OCI-LY7 (cell line): ENCODE results near the gene PLCG1. TPM values are rescaled to one million over a fixed set of nuclear protein-coding genes. Genes with fewer than 3 reads are reported as not detected.
"Not testable (repeated sequence)": the region's sequence is repeated elsewhere in the genome, so short reads cannot be mapped to it uniquely, and the experiment has no call there.

Experiments used
- BruUV-seq: library from RNA; stranded (reverse); fragments of 400-500 nt; replicated peaks from 2 replicates; lab custom pipeline; 2021; lab: Mats Ljungman, UMichigan
- CTCF ChIA-PET: fragments of 300-600 bp; sonication (Branson Sonifier 250); formaldehyde crosslinking; loops from one replicate; lab custom pipeline; 2022; ENCODE audit warnings: antibody characterized with exemption; ENCODE audit not compliant: unreplicated experiment; lab: Charles Lee
- POLR2A ChIA-PET: fragments of 300-600 bp; sonication (Branson Sonifier 250); formaldehyde crosslinking; loops from one replicate; lab custom pipeline; 2022; ENCODE audit warnings: antibody characterized with exemption; lab: Charles Lee
- DNase-seq: peaks from one replicate; pipeline ENCODE4 v3.0.0-alpha.2; 2015; ENCODE audit warnings: low spot score
- H2AFZ ChIP-seq: fragments of 200-600 bp; sonication (generic), shearing (Covaris generic); 2 replicates; pipeline ENCODE4 v1.6.1; 2014; ENCODE audit warnings: mild to moderate bottlenecking, antibody characterized with exemption, low read length, moderate library complexity
- H3K27ac ChIP-seq: fragments of 200-600 bp; sonication (generic); 2 replicates; pipeline ENCODE4 v1.5.1; 2014; ENCODE audit warnings: mixed run types, low read depth, mild to moderate bottlenecking, moderate library complexity, low read length, inconsistent platforms; ENCODE audit not compliant: poor library complexity, severe bottlenecking
- H3K36me3 ChIP-seq: fragments of 200-600 bp; sonication (generic); 2 replicates; pipeline ENCODE4 v1.6.1; 2014; ENCODE audit warnings: mild to moderate bottlenecking, antibody characterized with exemption, low read length, moderate library complexity, mixed read lengths; ENCODE audit not compliant: insufficient read depth
- H3K4me1 ChIP-seq: fragments of 200-600 bp; sonication (generic); 2 replicates; pipeline ENCODE4 v1.5.1; 2014; ENCODE audit warnings: mild to moderate bottlenecking, low read length; ENCODE audit not compliant: insufficient read depth, poor library complexity, severe bottlenecking
- H3K4me2 ChIP-seq: fragments of 200-600 bp; sonication (generic); 2 replicates; pipeline ENCODE4 v1.6.1; 2014; ENCODE audit warnings: mild to moderate bottlenecking, low read length
- H3K4me3 ChIP-seq: fragments of 200-600 bp; sonication (generic); 2 replicates; pipeline ENCODE4 v1.5.1; 2014; ENCODE audit warnings: mild to moderate bottlenecking, low read depth, low read length; ENCODE audit not compliant: poor library complexity, severe bottlenecking
- H3K79me2 ChIP-seq: fragments of 200-600 bp; sonication (generic); 2 replicates; pipeline ENCODE4 v1.6.1; 2016; ENCODE audit warnings: low read depth, mild to moderate bottlenecking, low read length, moderate library complexity, mixed read lengths; ENCODE audit not compliant: insufficient read depth
- H3K9me2 ChIP-seq: fragments of 200-600 bp; sonication (generic); 2 replicates; pipeline ENCODE4 v1.6.1; 2016; ENCODE audit warnings: mild to moderate bottlenecking, low read length, mixed read lengths; ENCODE audit not compliant: insufficient read depth
- H3K9me3 ChIP-seq: fragments of 200-600 bp; sonication (generic); 2 replicates; pipeline ENCODE4 v1.6.1; 2014; ENCODE audit warnings: mild to moderate bottlenecking, mixed run types, low read length, mixed read lengths
- H4K20me1 ChIP-seq: fragments of 200-600 bp; sonication (generic); 2 replicates; pipeline ENCODE4 v1.6.1; 2014; ENCODE audit warnings: mild to moderate bottlenecking, antibody characterized with exemption, low read length, moderate library complexity, mixed read lengths; ENCODE audit not compliant: insufficient read depth
- EZH2phosphoT487 ChIP-seq: fragments of 200-600 bp; sonication (generic); IDR thresholded peaks from 2 replicates; pipeline ENCODE4 v1.6.1; 2018; ENCODE audit warnings: low read depth, borderline replicate concordance, mild to moderate bottlenecking, mixed run types, antibody characterized with exemption, low read length, moderate library complexity, mixed read lengths
- intact Hi-C: fragments of 100-400 bp; cut with micrococcal nuclease; formaldehyde crosslinking; loops from one replicate; pipeline ENCODE4 v1.10.0; 2022; ENCODE audit not compliant: unreplicated experiment
- total RNA-seq, 2 experiments: library from RNA; depleted of rRNA in 1 of 2; stranded (reverse); fragments of >200 nt in 1 of 2; shearing (Covaris generic) in 1 of 2; gene quantifications; 2 replicates each; pipeline ENCODE4 v1.2.3, GENCODE V29; 2014 to 2022
- TF ChIP-seq, protein P1 (sequence below): fragments of 200-600 bp; sonication (generic); conservative IDR thresholded peaks from 2 replicates; pipeline ENCODE4 v1.5.1; 2014; ENCODE audit warnings: mild to moderate bottlenecking, antibody characterized with exemption, low read length, moderate library complexity, mixed read lengths

The PLCG1 gene
- total RNA-seq, 2 experiments from 2014 or later = 103 to 121 TPM

DNA sequence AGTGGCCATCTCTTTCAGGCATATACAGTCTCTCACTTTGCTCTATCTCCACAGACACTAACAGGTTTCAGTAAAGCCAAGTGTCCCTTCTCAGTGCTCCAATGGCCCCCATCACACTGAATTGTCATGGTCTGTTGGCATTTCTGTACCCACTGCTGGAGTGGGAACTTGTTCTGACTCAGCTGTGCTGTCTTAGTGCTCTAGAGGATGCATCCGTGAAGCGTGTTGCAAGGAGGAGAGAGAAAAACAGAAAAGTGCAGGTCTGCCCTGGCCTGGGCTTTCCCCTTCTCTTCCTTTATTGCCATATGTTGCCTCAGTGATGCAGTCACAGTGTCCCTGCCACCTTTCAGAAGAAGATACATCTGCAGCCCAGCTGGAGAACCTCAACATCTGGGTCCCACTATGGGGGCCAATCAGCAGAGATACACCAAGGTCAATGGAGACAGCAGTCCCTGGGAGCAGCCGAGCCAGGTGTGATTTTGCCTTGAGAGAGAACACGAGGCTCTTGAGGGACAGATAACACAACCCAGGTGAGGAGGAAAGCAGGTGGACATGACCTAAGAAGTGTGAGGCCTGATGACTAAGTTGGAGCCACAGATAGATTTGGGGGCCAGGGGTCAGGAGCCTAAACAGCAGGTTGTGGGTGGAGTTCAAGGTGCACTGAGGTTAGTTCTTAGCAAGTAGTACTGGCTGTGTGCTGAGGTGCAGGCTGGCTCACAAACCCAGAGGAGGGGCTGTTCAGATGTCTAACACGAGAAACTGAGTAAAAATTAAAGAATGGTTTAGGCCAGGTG lies 5.6 kb upstream of the PLCG1 start:
- Histone ChIP-seq H3K4me2 (no peak overlapping the region), H3K79me2 (no peaks in the 10 kb centered on the region), H2AFZ (no peak overlapping the region), H3K4me1 (peaks cover 20% of the 10 kb centered on the region), H3K27ac (no peak overlapping the region), H3K36me3 (peaks cover 20% of the 10 kb centered on the region), H4K20me1 (no peaks in the 10 kb centered on the region), H3K9me3 (no peaks in the 10 kb centered on the region), H3K9me2 (no peaks in the 10 kb centered on the region), H3K4me3 (no peak overlapping the region)
- DNase-seq = no peak
- intact Hi-C loops = no loop called here
- no TSS peak for BruUV-seq
- TF ChIP-seq, protein P1, sequence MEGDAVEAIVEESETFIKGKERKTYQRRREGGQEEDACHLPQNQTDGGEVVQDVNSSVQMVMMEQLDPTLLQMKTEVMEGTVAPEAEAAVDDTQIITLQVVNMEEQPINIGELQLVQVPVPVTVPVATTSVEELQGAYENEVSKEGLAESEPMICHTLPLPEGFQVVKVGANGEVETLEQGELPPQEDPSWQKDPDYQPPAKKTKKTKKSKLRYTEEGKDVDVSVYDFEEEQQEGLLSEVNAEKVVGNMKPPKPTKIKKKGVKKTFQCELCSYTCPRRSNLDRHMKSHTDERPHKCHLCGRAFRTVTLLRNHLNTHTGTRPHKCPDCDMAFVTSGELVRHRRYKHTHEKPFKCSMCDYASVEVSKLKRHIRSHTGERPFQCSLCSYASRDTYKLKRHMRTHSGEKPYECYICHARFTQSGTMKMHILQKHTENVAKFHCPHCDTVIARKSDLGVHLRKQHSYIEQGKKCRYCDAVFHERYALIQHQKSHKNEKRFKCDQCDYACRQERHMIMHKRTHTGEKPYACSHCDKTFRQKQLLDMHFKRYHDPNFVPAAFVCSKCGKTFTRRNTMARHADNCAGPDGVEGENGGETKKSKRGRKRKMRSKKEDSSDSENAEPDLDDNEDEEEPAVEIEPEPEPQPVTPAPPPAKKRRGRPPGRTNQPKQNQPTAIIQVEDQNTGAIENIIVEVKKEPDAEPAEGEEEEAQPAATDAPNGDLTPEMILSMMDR = no peak
- no peak for TF ChIP-seq EZH2phosphoT487
- ChIA-PET CTCF (no interaction called here), POLR2A (interaction anchor here (0.7 kb wide), 1 partner anchor 27 kb away, joined by 6 read pairs; no protein-coding TSS in a partner anchor)

GRCh38 chr20:41132388-41132775 lies 5.0 kb upstream of the PLCG1 start:
- DNase-seq, H3K79me2 ChIP-seq, H3K9me2 ChIP-seq, H3K4me2 ChIP-seq, BruUV-seq, H2AFZ ChIP-seq, H3K9me3 ChIP-seq, CTCF ChIA-PET, H3K27ac ChIP-seq, H3K4me3 ChIP-seq, H4K20me1 ChIP-seq, intact Hi-C loops: not testable (repeated sequence)
- H3K36me3 ChIP-seq = peaks cover 14% of the 10 kb centered on the region
- POLR2A ChIA-PET = interaction anchor here (0.6 to 0.9 kb wide), 3 partner anchors 11 to 244 kb away, joined by 3 to 6 read pairs (median 4); no protein-coding TSS in a partner anchor
- H3K4me1 ChIP-seq = peaks cover 20% of the 10 kb centered on the region

GRCh38 chr20:41133709-41134361 lies 3.5 kb upstream of the PLCG1 start:
- no peaks in the 10 kb centered on the region for H3K9me2 ChIP-seq
- TF ChIP-seq EZH2phosphoT487 = no peak
- TF ChIP-seq, protein P1 = no peak
- ChIA-PET POLR2A (interaction anchor here (0.7 to 1.4 kb wide), 2 partner anchors 201 to 207 kb away, joined by 4 to 5 read pairs; partner anchors contain the start of gene LPIN3), CTCF (interaction anchor here (0.6 kb wide), 2 partner anchors 100 to 106 kb away, joined by 3 to 4 read pairs; no protein-coding TSS in a partner anchor)
- DNase-seq = no peak
- no peak overlapping the region for H3K4me3 ChIP-seq
- peaks cover 28% of the 10 kb centered on the region for H3K4me1 ChIP-seq
- no peak overlapping the region for H3K27ac ChIP-seq
- no peak overlapping the region for H3K4me2 ChIP-seq
- no peaks in the 10 kb centered on the region for H4K20me1 ChIP-seq
- intact Hi-C loops = loop anchor here (2.0 kb wide), 1 partner anchor 23 kb away; no protein-coding TSS in a partner anchor
- peaks cover 14% of the 10 kb centered on the region for H3K79me2 ChIP-seq
- no TSS peak for BruUV-seq
- no peaks in the 10 kb centered on the region for H3K9me3 ChIP-seq
- peaks cover 9% of the 10 kb centered on the region; the same call in 1 of the 2 replicates for H3K36me3 ChIP-seq
- H2AFZ ChIP-seq = no peak overlapping the region
